ENCODE measurements around the gene TMED7. TPM values are rescaled to one million over a fixed set of nuclear protein-coding genes. Genes with fewer than 3 reads are reported as not detected.

The TMED7 gene
- total RNA-seq, 1 donor from 2014 or later: 121 TPM

DNA sequence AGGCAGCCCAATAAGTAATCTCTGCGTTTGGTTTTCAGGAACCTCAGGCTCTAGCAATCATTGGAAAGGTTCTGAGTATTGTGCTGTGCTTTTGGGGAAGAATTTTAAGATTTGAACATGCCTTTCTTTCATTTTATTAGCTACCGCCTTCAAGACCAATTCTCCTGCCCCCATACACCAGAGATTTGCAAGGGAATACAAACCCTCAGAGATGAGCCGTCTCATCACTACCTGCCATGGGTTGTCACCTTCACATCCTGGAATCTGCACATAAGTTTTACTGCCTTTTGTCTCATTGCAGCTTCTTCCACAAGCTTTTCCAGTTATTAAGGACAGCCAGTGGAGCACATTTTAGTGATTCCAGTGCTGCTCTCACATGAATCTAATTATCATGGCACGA lies 11.7 kb upstream of the TMED7 start:
- no peak for DNase-seq (ENCODE audit: low read depth)
- Histone ChIP-seq H3K4me3 (ENCODE audit: low read depth, low read length) (no peak overlapping the region), H3K36me3 (ENCODE audit: control insufficient read depth, insufficient read depth, low read length) (no peaks in the 10 kb centered on the region), H3K27me3 (ENCODE audit: control insufficient read depth, insufficient read depth, low read length) (no peaks in the 10 kb centered on the region)
- TF ChIP-seq, protein P1, sequence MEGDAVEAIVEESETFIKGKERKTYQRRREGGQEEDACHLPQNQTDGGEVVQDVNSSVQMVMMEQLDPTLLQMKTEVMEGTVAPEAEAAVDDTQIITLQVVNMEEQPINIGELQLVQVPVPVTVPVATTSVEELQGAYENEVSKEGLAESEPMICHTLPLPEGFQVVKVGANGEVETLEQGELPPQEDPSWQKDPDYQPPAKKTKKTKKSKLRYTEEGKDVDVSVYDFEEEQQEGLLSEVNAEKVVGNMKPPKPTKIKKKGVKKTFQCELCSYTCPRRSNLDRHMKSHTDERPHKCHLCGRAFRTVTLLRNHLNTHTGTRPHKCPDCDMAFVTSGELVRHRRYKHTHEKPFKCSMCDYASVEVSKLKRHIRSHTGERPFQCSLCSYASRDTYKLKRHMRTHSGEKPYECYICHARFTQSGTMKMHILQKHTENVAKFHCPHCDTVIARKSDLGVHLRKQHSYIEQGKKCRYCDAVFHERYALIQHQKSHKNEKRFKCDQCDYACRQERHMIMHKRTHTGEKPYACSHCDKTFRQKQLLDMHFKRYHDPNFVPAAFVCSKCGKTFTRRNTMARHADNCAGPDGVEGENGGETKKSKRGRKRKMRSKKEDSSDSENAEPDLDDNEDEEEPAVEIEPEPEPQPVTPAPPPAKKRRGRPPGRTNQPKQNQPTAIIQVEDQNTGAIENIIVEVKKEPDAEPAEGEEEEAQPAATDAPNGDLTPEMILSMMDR (IDR thresholded peaks at IDR 0.05; ENCODE audit: insufficient read depth, low read length, poor library complexity, severe bottlenecking): no peak

DNA sequence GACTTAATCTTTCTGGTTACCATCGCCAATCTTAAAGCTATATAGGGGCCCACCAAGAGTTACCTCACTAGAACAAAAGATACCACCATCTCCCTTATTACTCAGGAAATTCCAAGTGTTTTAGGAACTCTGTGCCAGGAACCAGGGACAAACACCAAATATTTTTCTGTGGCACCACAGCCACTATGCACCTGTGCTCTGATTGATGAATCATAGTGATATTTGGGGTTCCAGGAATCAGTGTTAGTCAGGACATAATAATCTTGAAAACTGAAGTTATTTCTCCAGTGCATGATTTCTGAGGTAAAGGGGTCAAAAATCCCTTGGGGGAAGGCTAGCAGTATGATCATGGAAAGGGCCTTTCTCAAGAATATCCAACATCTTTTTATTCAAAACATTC lies 10.2 kb upstream of the TMED7 start:
- no peak for DNase-seq (ENCODE audit: low read depth)
- H3K27me3 ChIP-seq (ENCODE audit: control insufficient read depth, insufficient read depth, low read length): no peaks in the 10 kb centered on the region
- H3K36me3 ChIP-seq (ENCODE audit: control insufficient read depth, insufficient read depth, low read length): no peaks in the 10 kb centered on the region

DNA sequence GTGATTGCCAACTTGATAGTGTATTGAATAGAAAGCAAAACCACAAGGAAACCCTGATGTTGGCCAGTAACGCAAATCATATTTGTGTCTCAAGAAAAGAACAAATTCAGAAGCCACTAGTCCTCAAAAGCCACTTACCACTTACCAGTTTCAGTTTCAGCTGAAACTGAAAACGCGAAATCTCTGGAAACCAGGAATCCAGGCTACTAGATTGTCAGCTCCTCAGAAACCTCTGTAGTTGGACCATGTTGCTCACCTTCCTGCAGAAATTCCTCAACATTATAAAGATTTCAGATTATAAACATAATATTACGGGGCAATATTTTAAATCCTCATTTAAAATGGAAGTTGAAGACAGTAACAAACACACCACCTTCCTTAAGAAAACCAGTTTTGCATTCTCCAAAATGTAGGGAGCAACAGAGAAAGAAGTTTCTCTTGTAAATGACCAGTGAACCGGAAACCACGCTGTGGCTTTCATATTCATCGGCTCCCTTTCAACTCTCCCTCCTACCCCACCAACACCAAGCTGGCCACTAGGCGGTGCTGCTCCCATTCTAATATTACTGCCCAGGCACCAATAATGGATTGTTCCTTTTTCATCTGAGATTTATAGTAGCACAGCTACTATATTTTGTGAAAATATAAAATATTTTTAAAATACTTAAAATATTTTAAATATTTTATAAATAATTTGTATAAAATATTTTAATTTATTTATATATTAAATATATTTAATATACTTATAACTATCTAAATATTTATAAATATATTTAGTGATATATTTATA lies 8.7 kb upstream of the TMED7 start:
- DNase-seq (ENCODE audit: low read depth): peak; percentile 37
- Histone ChIP-seq H3K4me3 (ENCODE audit: low read depth, low read length) (no peak overlapping the region), H3K36me3 (ENCODE audit: control insufficient read depth, insufficient read depth, low read length) (no peaks in the 10 kb centered on the region), H3K27me3 (ENCODE audit: control insufficient read depth, insufficient read depth, low read length) (no peaks in the 10 kb centered on the region)
- TF ChIP-seq, protein P1 (IDR thresholded peaks at IDR 0.05; ENCODE audit: insufficient read depth, low read length, poor library complexity, severe bottlenecking): peak; percentile 94

More for the DNA sequence above, 10.2 kb upstream of the TMED7 start:
- H3K4me3 ChIP-seq (ENCODE audit: low read depth, low read length): no peak overlapping the region
- TF ChIP-seq, protein P1 (IDR thresholded peaks at IDR 0.05; ENCODE audit: insufficient read depth, low read length, poor library complexity, severe bottlenecking): no peak

DNA sequence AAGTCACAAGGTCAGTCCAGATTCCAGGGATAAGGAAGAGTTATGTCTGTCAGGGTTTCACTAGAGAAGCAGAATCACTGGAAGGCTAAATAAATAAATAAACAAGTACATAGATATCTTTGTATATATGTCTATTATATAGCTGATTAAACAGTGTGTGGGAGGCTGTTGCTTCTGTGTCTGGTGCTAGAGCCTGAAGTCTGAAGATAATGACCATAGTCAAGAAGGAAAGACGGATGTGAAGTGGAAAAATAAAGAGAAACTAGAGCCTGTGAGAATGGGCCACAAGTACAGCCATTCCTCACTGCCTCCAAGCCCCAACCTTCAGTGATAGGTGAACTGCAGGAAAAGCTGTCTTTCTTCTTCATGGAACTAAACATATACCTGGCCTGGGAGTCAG lies 4.1 kb upstream of the TMED7 start:
- TF ChIP-seq, protein P1 (IDR thresholded peaks at IDR 0.05; ENCODE audit: insufficient read depth, low read length, poor library complexity, severe bottlenecking): no peak
- H3K27me3 ChIP-seq (ENCODE audit: control insufficient read depth, insufficient read depth, low read length): no peaks in the 10 kb centered on the region
- no peak for DNase-seq (ENCODE audit: low read depth)
- H3K4me3 ChIP-seq (ENCODE audit: low read depth, low read length): no peak overlapping the region
- no peaks in the 10 kb centered on the region for H3K36me3 ChIP-seq (ENCODE audit: control insufficient read depth, insufficient read depth, low read length)

DNA sequence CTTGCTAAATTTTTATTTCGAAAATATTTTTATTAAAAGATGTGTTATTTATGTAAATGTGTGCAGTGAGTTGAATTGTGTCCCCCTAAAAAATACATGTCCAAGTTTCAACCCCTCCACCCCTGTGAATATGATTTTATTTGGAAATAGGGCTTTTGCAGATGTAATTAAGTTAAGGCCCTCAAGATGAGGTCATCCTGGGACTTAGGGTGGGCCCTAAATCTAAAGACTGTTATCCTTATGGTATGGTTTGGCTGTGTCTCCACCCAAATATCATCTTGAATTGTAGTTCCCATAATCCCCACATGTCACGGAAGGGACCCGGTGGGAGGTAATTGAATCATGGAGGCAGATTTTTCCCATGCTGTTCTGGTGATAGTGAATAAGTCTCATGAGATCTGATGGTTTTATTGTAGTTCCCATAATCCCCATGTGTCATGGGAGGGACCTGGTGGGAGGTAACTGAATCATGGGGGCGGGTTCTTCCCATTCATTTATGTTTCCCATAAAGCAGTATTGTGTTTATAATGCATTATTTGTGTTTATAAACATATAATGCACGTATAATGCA lies 1.5 kb upstream of the TMED7 start:
- Histone ChIP-seq H3K36me3 (ENCODE audit: control insufficient read depth, insufficient read depth, low read length) (no peaks in the 10 kb centered on the region), H3K4me3 (ENCODE audit: low read depth, low read length) (no peak overlapping the region), H3K27me3 (ENCODE audit: control insufficient read depth, insufficient read depth, low read length) (no peaks in the 10 kb centered on the region)
- no peak for DNase-seq (ENCODE audit: low read depth)
- TF ChIP-seq, protein P1 (IDR thresholded peaks at IDR 0.05; ENCODE audit: insufficient read depth, low read length, poor library complexity, severe bottlenecking): no peak

All from kidney epithelial cell (primary cell).